Stimulated activated CD4-positive, alpha-beta T cell treated with anti-CD3 and anti-CD28 coated beads, Interleukin-4, amount 100 ng/mL, for 48 hours (primary cell): Measurements from ENCODE around the gene RANBP17.
"Not testable (repeated sequence)": the region's sequence is repeated elsewhere in the genome, so short reads cannot be mapped to it uniquely, and the experiment has no call there.

ENCODE experiments used
- DNase-seq, 2 donors: peaks; one replicate each; pipeline ENCODE4 v3.0.0-alpha.2; 2020; ENCODE audit warnings: low read depth in 2 of 2

Gene RANBP17

DNA sequence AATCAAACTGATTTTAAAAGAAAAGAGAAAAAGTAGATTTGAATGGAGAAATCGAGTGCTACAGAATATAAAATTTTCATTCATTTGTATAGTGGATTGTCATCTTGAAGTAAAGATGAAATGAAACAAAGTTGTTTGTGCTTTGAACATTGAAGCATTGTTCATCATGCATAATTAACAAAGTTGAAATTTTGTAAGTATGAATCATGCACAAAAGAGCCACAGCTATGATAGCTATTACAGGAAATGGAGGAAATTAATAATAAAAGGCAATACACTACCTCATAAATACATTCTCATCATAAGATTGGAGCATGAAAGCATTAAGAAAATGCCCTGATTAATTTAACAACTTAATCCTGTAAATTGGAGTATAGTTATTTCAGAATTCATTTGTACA is 293.8 kb downstream of the RANBP17 start:
- DNase-seq = no peak

- no peak for DNase-seq
Measured at GRCh38 chr5:171157276-171157675, 295.5 kb downstream of the RANBP17 start.

GRCh38 chr5:171157775-171158174 is 296.0 kb downstream of the RANBP17 start:
- no peak for DNase-seq

GRCh38 chr5:171158581-171158980 is 296.8 kb downstream of the RANBP17 start:
- no peak for DNase-seq

DNA sequence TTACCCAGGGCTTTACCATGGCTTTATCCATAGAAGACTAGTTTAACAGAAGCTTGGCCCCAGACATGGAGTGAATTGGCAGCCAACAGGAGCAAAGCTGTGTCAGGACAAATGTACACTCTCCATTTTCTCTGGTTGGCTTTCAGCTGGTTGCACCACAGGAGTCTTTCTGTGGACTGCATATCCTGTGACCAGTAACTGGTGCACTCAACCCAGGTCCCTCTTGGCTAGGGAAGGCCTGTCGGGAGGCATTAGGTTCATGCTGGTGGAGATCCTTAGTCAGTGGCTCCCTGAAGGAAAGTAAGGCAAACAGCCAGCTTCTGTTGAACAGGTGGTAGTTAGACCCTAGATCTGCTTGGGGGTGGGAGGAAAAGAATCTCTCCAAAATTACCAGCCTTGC is 300.3 kb downstream of the RANBP17 start:
- no peak for DNase-seq

DNA sequence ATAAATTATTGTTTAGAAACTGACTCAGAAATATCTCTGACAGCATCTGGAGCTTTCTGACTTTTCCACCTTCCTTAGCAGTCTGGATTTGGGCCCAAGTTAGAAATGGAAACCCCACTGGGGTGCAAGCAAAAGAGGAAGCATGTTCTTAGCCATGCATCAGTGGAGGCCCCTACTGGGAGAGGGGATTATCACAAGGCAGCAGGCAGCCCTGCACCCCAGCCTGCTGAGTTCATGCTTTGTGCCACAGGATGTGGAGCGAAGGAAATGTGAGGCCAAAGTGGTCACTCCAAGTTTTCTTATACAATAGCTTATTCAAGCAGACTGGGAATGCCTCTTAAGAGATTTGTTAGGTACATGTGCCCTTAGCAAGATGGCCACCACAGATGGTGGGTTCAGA is 300.8 kb downstream of the RANBP17 start:
- no peak for DNase-seq

GRCh38 chr5:171166766-171167165 is 304.9 kb downstream of the RANBP17 start:
- DNase-seq = no peak

- no peak for DNase-seq
Measured at GRCh38 chr5:171168171-171168570, 306.4 kb downstream of the RANBP17 start.

DNA sequence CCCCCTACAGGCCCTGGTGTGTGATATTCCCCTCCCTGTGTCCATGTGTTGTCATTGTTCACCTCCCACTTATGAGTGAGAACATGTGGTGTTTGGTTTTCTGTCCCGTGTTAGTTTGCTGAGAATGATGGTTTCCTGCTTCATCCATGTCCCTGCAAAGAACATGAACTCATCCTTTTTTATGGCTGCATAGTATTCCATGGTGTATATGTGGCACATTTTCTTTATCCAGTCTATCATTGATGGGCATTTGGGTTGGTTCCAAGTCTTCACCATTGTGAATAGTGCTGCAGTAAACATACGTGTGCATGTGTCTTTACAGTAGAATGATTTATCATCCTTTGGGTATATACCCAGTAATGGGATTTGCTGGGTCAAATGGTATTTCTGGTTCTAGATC is 313.1 kb downstream of the RANBP17 start:
- DNase-seq = not testable (repeated sequence)

GRCh38 chr5:171175746-171176145 is 313.9 kb downstream of the RANBP17 start:
- DNase-seq = no peak

- DNase-seq = not testable (repeated sequence)
Measured at GRCh38 chr5:171178190-171178589, 316.4 kb downstream of the RANBP17 start.

DNA sequence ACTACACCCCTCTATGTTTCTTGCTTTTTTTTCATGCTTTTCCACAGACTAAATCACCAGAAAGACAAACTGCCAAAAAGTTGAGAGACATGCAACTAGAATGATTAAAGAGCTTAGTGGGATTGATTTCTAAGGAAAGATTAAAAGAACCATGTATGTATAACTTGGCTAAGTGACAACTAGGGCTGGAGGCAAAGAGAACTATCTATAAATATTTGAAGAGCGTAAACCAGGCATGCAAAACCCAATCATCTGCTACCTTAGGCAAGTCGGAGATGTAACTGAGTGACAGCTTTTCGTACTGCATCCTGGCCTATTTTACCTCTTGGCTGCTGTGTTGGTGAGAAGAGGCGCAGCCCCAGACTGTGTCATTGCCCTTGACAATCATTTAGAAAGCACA is 326.2 kb downstream of the RANBP17 start:
- DNase-seq = no peak

- no peak for DNase-seq
Measured at GRCh38 chr5:171189442-171189841, 327.6 kb downstream of the RANBP17 start.

GRCh38 chr5:171192111-171192510 is 330.3 kb downstream of the RANBP17 start:
- no peak for DNase-seq

DNA sequence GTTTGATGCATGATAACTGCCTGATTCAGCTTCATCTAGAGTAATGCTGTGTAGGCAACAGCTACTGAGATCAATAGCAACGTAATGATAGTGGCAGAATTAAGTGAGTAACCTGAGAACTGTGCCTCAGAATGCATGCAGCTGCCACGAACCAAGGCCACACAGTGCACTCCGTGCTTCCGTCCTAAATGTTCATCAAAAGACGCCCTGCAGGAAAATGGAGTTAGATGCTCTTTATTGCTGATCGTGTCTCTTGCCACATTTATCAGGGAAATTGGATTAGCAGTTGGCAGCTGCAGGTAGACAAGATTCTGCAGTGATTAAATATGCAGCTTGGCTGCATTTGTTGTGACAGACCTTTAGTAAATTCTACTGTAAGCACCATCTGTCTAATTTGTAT is 339.5 kb downstream of the RANBP17 start:
- DNase-seq = no peak

DNA sequence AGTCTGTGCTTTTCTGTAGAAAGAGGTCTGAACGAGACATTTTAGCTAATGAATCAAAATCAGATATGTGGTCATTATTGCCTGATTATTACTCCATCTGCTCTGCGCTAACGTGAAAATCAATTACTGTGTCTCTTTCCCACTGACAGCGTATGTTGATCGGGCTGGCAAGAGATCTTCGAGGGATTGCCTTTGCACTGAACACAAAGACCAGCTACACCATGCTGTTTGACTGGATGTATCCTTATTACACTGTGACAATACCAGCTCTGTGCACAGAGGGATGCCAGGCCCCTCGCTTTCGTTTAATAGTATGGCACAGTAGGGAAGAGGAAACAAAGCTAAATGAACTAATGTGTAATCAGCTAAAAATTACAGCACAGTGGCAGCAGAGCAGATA is 343.6 kb downstream of the RANBP17 start:
- DNase-seq = no peak

- no peak for DNase-seq
Measured at GRCh38 chr5:171207256-171207847, 345.5 kb downstream of the RANBP17 start.

GRCh38 chr5:171221916-171222315 is 360.1 kb downstream of the RANBP17 start:
- DNase-seq = no peak

DNA sequence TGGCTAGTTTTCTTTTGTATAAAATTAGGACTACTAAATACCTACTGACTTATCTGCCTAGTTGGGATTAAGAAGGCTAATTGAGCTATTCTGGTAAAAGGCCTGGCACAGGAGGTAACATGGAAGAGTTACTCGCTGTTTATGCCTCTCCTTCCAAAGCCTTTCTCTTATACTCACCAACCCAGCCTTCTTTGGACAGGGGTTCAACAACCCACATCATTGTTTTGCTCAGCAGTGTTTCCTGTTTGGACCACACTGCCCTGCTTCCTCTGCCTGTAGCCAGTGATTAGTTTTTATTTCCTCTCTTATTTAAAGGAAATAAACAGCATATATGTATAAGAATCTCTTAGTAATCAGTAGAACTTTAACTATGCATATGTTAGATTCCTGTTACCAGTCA is 362.1 kb downstream of the RANBP17 start:
- DNase-seq = no peak

DNA sequence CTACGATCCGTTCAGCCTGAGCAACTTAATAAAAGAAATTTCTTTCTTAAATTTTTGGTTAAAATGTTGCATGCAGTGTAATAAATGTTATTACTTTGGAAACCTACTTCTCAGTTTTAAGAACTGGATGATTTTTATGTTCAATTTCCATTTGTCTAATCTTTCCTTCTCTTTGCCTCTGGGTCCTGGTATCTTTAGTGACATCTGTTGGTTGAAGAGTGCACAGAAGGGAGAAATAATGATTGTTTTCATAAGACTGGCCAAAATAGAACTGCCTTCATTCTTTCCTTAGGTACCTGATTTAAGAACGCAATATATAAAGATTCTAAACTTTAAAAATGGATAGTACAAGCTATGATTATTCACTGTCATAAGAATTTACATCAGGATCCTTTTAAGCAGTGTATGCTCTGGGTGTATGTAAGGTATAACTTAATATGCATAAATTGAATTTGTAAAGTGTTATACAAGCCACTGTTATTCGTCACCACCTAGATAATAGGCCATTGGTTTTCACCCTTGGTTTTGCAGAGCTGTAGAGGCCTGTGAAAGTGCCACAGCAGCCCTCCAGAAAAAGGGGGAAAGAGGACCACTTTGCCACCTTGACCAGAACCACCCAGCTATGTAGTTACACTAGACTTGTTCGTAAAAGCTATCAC is 364.4 kb downstream of the RANBP17 start:
- no peak for DNase-seq

DNA sequence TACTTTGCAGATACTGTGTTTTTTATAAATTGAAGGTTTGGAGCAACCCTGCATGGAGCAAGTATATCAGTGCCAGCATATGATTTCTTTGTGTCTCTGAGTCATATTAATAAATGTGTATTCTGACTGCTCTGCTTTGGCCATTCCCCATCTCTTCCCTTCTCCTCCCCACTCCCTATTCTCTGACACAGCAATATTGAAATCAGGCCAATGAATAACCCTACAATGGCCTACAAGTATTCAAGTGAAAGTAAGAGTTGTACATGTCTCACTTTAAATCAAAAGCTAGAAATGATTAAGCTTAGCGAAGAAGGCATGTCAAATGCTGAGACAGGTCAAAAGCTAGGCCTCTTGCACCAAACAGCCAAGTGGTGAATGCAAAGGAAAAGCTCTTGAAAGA is 365.0 kb downstream of the RANBP17 start:
- no peak for DNase-seq

- DNase-seq = no peak
Measured at GRCh38 chr5:171236651-171237050, 374.8 kb downstream of the RANBP17 start.

DNA sequence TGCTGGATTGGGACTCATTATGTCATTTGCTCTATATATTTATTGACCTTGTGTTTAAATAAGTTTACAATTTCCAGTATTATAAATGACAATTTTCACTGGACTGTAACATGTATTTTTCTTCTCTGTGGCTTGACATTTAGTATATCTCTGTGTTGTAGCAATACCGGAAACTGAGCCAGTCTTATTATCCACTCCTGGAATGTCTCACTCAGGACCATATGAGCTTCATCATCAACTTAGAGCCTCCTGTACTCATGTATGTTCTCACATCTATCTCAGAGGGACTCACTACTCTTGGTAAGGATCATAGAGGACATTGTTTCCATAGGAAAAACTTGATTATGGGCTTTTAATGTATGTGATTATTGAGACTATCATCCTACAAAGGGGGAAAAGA is 380.7 kb downstream of the RANBP17 start:
- DNase-seq = no peak

DNA sequence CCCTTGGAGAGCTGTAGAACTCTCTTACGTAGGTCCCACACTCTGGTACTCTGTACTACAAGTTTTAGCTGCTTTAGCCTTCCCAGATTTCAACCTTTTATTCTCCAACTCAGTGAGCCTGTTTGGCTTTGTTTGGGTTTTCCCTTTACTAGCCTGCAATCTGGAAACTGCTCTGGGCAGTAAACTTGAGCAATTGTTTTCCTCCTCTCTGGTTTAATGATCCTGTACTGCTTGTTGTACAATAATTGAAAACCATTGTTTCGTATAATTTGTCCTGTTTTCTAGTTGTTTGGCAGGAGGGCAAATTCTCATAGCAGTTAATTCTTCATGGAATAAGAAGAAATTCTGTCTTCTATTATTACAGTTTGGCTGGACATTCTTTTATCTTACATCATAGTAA is 384.4 kb downstream of the RANBP17 start:
- DNase-seq = no peak
